GM18868 (cell line): ENCODE data around the gene SLX4IP.

Source experiments
- ATAC-seq: cut with Tn5 transposase; IDR thresholded peaks from one replicate; pipeline ENCODE4 v1.9.1; 2021; ENCODE audit warnings: mild to moderate bottlenecking, moderate library complexity; ENCODE audit not compliant: unreplicated experiment

Gene SLX4IP

DNA sequence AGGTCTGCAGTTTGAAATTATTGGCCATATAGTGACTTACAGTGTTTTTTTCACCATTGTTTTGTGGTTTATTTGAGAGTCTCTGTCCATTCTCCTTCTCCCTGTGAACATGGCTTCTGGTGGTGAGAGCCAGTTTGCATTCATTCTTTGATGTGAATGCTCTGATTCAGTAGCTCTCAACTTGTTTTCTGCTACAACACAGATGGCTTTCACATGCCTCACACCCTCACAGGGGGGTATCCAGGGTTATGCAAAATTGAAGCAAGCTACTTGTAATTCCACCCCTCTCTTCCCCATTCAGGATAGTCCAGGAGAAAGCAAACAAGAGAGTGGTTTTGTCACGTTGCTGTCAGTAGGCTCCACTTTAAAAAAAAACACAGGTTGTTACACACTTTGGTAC, 55.6 kb downstream of the SLX4IP start:
- no peak for ATAC-seq

DNA sequence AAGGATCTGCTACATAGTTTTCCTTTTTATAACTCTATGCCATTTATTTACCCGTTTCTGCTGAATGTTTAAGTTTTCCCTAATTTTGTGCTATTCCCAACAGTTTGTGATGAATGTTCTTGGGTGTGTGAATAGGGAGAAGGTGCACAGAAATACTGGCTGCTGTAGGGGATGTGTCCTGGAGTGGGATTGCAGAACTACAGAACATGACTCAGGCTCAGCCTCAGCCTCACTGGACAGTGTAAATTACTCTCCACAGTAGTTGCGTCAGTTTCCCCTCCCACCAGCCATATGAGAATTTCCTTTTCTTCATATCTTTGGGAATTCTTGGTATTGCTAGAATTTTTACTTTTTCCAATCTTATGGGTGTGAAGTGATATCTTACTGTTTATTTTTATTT, 57.0 kb downstream of the SLX4IP start:
- ATAC-seq, result no peak

DNA sequence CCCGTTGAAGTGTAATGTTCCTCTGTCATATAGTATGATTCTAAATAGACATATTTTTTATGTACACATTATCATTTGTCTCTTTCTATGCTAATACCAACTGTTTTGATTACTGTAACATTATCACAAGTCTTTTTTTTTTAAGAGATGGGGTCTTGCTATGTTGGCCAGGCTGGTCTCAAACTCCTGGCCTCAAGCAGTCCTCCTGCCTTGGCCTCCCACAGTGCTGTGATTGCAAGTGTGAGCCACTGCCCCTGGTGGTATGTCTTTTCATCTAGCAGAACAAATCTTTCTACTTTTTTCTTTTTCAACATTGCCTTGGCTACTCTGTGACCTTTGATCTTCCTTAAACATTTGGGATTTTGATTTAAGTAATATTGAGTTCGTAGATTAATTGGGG, 57.7 kb downstream of the SLX4IP start:
- ATAC-seq, result no peak

DNA sequence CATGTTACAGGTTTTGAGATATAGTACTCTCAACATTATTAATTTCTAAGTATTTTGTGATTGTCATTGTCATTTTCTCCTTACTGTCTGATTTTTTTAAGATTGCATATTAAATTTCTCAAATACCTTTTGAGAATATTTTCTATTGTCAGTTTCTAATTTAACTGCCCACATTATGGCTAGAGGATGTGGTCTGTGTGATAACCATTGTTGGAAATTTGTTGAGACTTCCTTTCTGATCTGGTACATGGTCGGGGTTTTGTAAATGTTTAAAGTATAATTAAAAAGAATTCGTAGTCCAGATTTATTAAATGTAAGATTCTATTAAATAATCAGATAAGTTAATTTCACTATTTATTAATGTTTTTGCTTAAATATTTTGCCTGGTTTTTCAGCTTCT, 60.1 kb downstream of the SLX4IP start:
- peak; percentile 51 for ATAC-seq

DNA sequence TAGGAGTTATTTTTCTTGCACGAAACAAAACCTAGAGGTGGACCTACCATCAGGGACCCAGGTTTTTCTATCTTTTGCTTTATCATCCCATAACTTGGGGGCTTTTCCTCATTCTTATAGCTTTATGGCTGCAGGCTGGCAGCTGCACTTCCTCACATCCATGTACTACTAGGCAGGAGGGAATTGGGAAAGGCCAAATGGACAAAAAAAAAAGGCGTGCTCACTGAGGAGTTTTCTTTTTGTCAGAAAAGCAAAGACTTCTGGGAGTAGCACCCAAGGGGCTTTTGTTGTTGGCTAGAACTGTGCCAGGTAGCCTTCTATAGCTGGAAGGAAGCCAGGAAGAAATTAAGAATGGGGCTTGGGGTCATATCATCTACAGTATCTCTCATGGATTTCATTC, 61.4 kb downstream of the SLX4IP start:
- ATAC-seq, result no peak

DNA sequence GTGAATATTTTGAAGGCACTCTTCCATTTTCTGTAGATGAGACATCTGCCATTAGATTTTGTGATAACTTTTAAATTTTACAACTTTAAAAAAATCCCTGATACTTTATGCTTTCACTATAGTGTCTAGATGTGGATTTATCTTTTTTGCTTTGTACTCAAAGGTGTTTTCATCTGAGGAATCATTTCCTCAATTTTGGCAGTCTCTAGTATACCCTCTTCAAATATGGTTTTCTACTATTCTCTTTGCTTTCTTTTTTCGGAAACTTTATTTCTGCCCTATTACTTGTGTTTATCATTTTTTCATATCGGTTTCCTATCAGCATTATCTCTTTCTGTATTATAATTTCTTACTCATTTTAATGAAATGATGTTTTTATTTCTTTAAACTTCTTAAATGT, 62.2 kb downstream of the SLX4IP start:
- ATAC-seq, result no peak

DNA sequence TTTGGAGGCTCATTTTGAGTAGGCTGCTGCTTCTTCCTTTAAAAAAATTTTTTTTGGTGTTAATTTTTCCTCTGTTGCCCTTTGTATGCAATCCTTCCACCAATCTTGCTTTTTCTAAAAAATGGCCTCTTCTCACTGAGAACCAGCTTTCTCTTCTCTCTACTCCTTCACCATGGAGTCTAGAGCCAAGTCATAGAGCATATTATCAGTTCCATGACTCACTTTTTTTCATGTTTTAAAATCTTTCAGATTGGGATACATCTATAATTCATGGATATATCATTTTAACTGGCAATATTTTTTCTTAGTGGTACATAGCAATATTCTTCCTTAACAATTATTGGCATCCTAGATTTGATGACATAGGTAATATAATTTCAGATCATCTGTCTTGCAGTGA, 62.7 kb downstream of the SLX4IP start:
- ATAC-seq, result no peak

DNA sequence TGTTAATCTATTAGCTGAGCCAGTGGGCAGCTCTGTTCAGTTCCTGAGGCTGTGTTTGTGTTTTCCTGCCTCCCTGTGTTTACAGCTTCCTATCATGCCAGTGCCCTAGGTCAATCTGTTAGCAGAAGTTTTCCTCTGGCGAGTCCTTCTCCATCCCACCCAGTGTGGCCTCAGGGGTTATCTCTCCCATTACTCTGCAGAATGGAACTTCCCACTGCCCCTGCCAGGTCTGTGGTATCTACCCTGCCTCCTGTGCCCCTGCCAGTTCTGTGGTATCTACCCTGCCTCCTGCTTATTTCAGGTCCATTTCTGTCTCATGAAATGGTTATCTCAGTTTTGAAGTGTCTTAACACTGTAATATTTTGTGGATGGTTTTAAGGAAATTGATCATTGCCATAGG, 63.1 kb downstream of the SLX4IP start:
- no peak for ATAC-seq

DNA sequence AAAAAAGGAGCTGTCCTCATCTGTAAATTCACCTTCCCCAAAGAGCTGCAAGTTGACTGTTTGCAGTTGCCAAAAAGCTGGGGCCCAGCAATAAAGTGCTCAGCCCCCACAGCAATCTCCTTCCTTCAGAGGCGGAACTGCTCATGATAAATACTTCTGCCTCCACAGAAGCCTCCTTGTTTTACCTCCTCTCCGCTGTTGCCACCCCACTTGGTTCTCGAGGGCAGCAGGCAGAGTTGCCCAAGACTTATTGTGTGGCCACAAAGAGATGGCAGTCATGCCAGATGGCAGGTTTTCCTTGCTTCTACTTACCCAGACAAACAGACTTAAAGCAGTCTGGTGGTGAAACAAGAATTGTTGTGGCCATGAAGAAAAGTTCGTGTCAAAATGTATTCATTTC, 66.3 kb downstream of the SLX4IP start:
- peak; percentile 54 for ATAC-seq

DNA sequence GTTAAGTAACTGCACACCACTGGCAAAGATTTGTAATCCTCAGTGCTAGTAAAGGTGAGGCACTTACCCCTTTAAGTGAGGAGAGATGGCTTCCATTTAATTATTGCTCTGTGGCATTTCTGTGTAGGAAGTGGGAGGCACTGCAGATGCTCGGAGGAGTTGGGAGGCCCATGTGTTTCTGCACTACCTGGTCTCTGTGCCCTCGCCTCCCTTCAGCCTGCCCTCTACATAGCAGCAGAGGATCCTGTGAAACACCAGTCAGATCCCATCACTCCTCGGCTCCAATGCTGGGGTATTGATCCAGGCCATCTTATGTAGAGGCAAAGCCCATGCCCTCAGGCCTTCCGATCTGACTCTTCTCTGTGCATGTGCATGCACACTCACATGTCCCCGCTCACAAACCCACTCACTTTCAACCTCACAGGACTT, 67.0 kb downstream of the SLX4IP start:
- ATAC-seq, result no peak

DNA sequence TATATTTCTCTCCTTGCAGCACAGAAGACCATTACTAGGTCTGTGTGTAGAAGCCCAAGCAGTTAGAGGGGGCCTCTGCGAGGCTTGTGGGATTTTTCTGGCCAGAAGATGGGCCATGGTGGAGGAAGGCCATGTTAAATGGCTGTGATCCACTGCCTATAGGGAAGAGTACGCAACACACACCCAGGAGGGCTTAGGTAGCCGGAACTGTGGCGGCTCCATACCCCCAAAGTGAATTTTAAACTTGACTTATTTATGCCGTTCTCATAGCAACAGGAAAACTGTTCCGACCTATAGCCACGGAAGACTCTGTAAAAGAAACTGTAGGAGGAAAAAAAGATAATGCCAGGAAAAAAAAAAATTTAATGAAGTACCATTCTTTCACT, 69.5 kb downstream of the SLX4IP start:
- ATAC-seq, result no peak

DNA sequence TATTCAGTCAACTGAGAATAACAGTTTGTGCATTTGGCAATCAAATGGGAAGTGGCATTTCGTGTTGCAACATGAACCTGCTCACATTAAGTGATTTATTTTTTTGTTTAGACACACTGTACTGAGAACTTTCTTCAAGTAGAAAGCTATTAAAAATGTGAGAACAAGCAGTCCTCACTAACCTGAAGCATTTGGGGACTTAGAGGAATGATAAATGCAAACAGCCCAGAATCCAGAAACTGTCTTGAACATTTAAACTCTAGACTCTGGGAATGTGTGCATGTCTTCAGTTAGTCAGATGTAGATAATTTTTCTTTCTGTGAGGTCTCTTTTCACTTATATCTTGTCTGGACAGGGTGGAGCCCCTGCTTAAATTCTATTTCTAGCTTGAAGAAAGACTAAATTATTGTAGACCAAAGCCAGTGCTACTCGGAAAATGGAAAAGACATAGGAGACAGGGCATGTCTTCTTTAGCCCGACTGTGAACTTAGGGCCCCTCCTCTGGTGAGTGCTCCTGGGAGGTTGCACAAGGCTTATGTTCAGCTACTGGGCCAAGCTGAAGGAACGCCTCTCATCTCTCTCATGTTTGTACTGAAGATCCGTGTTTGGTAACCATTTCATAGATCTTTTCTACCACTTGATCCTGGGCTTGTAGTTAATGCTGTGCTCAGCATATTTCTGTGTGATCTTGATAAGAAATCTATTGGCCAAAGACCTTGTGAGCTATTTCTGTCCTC, 70.1 kb downstream of the SLX4IP start:
- no peak for ATAC-seq

DNA sequence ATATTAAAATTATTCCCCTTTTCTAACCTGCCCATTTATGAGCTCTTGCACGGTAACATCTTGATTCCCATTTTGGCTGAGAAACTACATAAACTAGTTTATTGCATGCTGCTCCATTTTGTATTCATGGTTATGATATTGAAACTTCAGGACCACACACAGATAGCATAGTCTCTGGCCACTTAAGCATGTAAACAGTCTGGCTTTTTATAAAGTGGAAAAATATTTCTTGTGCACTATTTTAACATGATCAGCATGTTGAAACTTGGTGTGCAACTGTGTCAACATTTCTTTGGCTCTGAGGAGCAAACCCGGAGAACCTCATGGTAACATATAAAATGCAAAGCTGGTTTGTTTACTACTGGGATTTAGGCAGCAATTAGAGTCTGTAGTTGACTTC, 70.7 kb downstream of the SLX4IP start:
- no peak for ATAC-seq

DNA sequence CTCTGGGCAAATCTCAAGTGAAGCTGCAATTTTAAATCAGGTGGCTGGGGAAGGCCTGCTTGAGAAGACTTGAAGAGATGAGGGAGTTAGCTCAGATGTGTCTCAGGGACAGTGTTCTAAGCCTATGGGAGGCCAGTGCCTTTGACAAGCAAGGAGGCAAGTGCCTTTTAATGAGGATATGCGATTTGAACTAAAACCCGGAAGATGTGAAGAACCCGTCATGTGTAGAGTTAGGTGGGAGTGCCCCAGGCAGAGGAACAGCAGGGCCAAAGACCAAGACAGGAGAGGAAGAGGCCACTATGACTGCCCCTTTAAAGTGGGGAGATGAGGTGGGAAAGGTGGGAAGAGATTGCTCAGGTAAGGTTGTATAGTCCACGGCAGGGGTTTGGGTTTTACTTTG, 71.9 kb downstream of the SLX4IP start:
- no peak for ATAC-seq

DNA sequence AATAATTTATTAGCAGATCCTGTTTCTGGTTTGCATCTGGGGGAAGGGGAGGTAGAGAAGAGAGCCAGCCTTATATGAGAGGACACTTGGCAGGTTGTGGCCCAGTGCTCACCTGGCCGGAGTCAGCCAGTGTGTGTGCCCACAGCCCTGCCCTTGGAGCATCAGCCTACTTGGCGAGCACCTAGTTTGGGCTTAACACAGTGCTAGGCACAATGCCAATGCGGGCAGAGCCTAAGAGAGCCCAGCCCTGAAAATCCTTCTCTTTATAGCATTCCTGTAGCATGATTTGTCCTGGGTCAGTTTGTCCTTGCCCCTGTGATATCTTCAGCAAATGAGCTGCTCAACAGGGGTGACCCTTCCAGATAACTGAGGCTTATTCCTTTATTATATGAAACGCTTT, 73.0 kb downstream of the SLX4IP start:
- ATAC-seq, result no peak

DNA sequence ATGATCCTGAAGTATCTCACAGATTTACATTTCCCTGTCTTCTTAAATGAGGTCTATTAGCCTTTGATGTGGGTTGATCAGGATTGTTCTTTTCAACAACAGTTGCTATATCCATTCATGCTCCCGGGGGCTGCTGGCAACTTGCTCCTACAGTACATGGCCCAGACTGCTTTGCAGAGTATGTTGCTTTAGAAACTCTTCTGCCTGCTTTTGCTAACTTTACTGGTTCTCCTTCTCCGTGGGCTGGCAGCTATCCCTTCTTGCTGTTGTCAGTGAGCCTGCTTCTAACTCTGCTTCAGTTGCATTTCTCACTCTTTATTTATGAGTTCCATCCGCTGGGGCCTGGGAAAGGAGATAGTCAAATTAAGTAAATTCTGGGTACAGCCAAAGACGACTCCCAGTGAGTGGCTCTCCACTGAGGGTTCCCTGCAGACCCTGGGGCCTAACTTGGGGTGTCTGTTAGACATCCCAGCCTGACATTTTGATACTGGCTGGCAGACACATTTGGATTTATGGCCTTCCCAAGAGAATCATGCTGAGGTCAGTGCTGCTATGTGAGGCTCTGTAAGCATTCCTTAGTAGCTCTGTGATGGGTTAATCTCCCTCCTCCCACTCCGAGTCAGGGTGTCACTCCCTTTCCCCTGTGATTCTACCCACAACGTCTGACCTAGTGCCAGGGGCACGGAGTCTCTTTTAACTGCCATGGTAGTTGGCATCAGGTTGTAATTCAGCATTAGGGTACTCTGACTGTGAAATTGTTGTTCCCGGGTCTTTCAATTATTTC, 73.6 kb downstream of the SLX4IP start:
- ATAC-seq, result no peak

DNA sequence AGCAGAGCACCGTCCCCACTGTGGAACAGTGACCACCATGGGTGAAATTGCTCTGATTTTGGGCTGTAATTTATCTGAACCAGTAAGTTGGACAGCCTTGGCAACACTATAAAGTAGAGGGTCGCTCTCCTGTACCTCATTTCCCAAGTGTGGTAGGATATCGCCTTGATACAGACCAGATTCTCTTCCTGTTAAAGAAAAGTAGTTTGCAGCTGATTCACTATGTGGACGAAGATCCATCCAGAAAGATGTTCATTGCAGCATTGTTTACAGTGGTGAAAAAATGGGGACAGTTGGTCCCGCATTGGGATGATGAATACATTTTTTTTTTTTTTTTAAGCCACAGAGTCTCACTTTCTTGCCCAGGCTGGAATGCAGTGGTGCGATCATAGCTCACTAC, 74.3 kb downstream of the SLX4IP start:
- ATAC-seq, result no peak

DNA sequence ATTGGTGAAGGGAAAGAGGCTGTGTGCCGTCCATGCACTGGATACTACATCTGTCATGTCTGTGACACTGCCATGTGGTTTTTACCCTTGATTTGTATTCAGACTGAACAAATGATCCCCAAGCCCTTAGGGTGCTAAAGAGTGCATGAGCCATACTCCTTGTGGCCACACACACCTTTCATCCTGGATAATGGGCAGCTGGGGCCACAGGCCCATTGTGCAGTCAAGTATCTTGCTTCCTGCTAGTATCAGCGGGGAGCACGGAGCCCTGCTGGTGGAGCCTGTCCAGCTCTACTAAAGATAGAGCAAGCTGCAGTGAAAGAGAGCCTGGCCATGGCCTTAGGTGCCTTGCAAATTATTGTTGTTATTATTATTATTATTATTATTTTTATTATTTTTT, 75.1 kb downstream of the SLX4IP start:
- ATAC-seq, result no peak

DNA sequence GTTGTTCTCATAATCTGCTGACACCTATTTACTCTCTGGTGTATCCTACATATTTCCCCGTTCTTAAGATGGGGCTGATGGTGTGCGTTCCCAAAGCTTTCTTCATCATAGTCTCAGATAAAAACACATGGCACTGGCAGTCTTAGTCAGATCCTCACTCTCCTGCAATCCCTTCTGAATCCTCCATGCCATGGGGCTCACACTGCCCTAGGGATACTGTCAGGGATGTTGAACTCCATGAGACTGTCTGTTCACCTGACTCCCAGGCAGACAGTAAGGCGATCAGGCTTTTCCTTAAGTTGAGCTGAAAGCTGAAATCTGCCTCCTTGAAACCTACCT, 76.0 kb downstream of the SLX4IP start:
- peak; percentile 2 for ATAC-seq

DNA sequence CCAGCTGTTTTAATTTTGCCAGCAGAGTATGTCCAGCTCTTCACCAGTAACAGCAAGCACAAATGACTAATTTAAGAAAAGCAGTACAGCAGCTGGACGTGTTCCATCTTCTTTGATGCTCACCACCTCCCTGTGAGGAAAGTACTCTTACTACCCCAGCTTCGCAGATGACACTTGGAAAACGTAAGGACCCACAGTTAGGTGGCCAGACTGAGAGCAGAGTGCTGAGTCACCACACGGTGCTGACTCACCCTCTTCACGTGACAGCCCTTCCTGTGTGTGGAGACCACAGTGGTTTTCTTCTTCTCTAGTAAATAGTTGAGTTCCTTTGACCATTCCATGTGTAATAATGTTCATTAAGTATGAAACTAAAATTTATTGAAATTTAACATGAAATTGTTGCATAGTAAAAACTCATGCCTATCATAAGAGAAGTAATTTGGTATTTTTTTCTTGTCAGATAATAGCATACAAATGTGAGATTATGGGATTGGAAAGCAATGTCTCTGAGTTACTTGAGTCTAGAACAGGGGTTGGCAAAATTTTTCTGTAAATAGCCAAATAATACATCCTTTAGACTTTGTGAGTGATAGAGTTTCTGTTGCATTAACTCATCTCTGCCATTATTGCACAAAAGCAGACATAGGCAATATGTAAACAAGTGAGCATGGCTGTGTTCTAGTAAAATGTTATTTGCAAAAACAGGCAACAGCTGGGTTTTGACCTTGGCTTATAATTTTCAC, 76.6 kb downstream of the SLX4IP start:
- peak; percentile 98 for ATAC-seq

DNA sequence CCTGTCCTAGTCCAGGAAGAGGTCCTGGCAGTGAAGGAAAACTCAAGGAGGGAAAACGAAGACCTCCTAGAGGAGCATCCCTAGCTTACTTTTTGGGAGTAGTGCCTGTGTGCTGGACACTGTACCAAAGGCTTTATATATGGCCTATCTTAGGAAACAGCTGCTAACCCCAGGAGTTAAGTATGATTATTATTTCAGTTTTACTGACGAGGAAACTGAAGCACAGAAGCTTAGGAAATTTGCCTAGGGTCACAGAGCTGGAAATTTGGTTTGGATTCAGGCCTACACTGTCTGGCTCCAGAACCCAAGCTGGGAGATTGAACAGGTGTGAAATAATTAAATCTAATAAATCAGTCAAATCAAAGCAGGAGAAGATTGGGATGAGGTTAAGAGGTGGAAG, 78.0 kb downstream of the SLX4IP start:
- no peak for ATAC-seq
